ENCODE results near the gene ANKRD55.
"Not testable (repeated sequence)": the region's sequence is repeated elsewhere in the genome, so short reads cannot be mapped to it uniquely, and the experiment has no call there.

DNA sequence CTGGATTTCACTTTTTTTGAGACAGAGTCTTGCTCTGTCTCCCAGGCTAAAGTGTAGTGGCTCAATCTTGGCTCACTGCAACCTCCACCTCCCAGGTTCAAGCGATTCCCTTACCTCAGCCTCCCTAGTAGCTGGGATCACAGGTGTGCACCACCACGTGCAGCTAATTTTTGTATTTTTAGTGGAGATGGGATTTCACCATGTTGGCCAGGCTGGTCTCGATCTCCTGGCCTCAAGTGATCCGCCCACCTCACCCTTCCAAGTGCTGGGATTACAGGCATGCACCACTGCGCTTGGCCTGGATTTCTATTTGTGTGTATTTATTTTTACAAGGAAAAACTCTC is 154.0 kb downstream of the ANKRD55 start:
- TF ChIP-seq ZNF184 (tag by site-specific recombination; IDR thresholded peaks at IDR 0.05); ZNF555 (tag by site-specific recombination; conservative IDR thresholded peaks at IDR 0.05): not testable (repeated sequence)
- TF ChIP-seq, protein P1, sequence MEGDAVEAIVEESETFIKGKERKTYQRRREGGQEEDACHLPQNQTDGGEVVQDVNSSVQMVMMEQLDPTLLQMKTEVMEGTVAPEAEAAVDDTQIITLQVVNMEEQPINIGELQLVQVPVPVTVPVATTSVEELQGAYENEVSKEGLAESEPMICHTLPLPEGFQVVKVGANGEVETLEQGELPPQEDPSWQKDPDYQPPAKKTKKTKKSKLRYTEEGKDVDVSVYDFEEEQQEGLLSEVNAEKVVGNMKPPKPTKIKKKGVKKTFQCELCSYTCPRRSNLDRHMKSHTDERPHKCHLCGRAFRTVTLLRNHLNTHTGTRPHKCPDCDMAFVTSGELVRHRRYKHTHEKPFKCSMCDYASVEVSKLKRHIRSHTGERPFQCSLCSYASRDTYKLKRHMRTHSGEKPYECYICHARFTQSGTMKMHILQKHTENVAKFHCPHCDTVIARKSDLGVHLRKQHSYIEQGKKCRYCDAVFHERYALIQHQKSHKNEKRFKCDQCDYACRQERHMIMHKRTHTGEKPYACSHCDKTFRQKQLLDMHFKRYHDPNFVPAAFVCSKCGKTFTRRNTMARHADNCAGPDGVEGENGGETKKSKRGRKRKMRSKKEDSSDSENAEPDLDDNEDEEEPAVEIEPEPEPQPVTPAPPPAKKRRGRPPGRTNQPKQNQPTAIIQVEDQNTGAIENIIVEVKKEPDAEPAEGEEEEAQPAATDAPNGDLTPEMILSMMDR (tag by site-specific recombination; IDR thresholded peaks at IDR 0.05), result not testable (repeated sequence)
- TF ChIP-seq, protein P2, sequence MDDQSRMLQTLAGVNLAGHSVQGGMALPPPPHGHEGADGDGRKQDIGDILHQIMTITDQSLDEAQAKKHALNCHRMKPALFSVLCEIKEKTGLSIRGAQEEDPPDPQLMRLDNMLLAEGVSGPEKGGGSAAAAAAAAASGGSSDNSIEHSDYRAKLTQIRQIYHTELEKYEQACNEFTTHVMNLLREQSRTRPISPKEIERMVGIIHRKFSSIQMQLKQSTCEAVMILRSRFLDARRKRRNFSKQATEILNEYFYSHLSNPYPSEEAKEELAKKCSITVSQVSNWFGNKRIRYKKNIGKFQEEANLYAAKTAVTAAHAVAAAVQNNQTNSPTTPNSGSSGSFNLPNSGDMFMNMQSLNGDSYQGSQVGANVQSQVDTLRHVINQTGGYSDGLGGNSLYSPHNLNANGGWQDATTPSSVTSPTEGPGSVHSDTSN (CRISPR knock-in tag; IDR thresholded peaks at IDR 0.05), result not testable (repeated sequence)

Data from HEK293 (cell line).